HCT116 (cell line): Measurements from ENCODE around the gene MAP4K4. TPM values are rescaled to one million over a fixed set of nuclear protein-coding genes. Genes with fewer than 3 reads are reported as not detected.

Experiments used
- ATAC-seq: fragments of 200-7000 bp; cut with Tn5 transposase; 2 replicates; pipeline ENCODE4 v1.9.1; 2020; ENCODE audit warnings: mild to moderate bottlenecking, moderate library complexity
- BruUV-seq: library from RNA; stranded (reverse); fragments of 400-500 nt; replicated peaks from 2 replicates; lab custom pipeline; 2021; lab: Mats Ljungman, UMichigan
- CTCF ChIA-PET: fragments of 300-600 bp; sonication (Branson Sonifier 250); formaldehyde crosslinking; loops from one replicate; lab custom pipeline; 2021; ENCODE audit warnings: antibody characterized with exemption; lab: Charles Lee
- POLR2A ChIA-PET: fragments of 300-600, 350-600 bp; sonication (Branson Sonifier 250); formaldehyde crosslinking; loops from one replicate; lab custom pipeline; 2021; ENCODE audit warnings: antibody characterized with exemption; lab: Charles Lee
- RAD21 ChIA-PET, 2 experiments: fragments of 300-600 bp; sonication (Branson Sonifier 250); formaldehyde crosslinking; loops; one replicate each; lab custom pipeline; 2023; ENCODE audit warnings: low total read pairs in 2 of 2; ENCODE audit not compliant: uncharacterized antibody in 2 of 2, unreplicated experiment in 2 of 2, low non-redundant PET in 1 of 2; lab: Charles Lee
- DNase-seq: peaks from one replicate; pipeline ENCODE4 v3.0.0-alpha.2; 2010; ENCODE audit warnings: low read depth, low spot score
- H2AFZ ChIP-seq: fragments of 200-600 bp; shearing (Covaris generic), sonication (generic); 2 replicates; pipeline ENCODE4 v1.6.1; 2017; ENCODE audit warnings: low read depth, mixed run types, mixed read lengths, antibody characterized with exemption, low read length; ENCODE audit not compliant: poor library complexity, severe bottlenecking
- H3K27ac ChIP-seq: 2 replicates; pipeline ENCODE4 v1.5.1; 2012; ENCODE audit warnings: low read depth, low read length
- H3K27me3 ChIP-seq: fragments of 200-600 bp; sonication (generic); 2 replicates; pipeline ENCODE4 v1.6.1; 2016; ENCODE audit warnings: mixed run types, low read length, mixed read lengths; ENCODE audit not compliant: insufficient read depth
- H3K36me3 ChIP-seq, 2 experiments: fragments of 200-500 bp in 1 of 2; fragments of 200-600 bp in 1 of 2; sonication (Bioruptor generic) in 1 of 2; sonication (generic) in 1 of 2; 2 replicates each; pipeline versions ENCODE4 v1.5.1 to v1.6.1; 2014 to 2016; ENCODE audit warnings: low read length in 2 of 2, inconsistent platforms in 1 of 2, mixed read lengths in 1 of 2, mixed run types in 1 of 2; ENCODE audit not compliant: insufficient read depth in 2 of 2, control insufficient read depth in 1 of 2
- H3K4me1 ChIP-seq, 2 experiments: fragments of 200-600 bp in 1 of 2; sonication (generic) in 1 of 2; 2 replicates each; pipeline versions ENCODE4 v1.5.1 to v1.6.1; 2012 to 2017; ENCODE audit warnings: low read length in 2 of 2, inconsistent platforms in 1 of 2, mild to moderate bottlenecking in 1 of 2, mixed read lengths in 1 of 2, mixed run types in 1 of 2, moderate library complexity in 1 of 2; ENCODE audit not compliant: insufficient read depth in 2 of 2, control insufficient read depth in 1 of 2
- H3K4me2 ChIP-seq: fragments of 200-600 bp; sonication (generic); 2 replicates; pipeline ENCODE4 v1.6.1; 2017; ENCODE audit warnings: mixed run types, low read length, mixed read lengths
- H3K4me3 ChIP-seq, 2 experiments: fragments of 200-600 bp in 1 of 2; sonication (generic) in 1 of 2; replicated peaks in 1 of 2; 2 replicates each; pipeline ENCODE4 v1.5.1; 2011 to 2016; ENCODE audit warnings: low read length in 2 of 2, control low read depth in 1 of 2, low read depth in 1 of 2, mild to moderate bottlenecking in 1 of 2, mixed read lengths in 1 of 2, mixed run types in 1 of 2
- H3K79me2 ChIP-seq: fragments of 200-600 bp; sonication (generic); 2 replicates; pipeline ENCODE4 v1.6.1; 2017; ENCODE audit warnings: mild to moderate bottlenecking, mixed run types, low read length, moderate library complexity, mixed read lengths; ENCODE audit not compliant: insufficient read depth
- H3K9ac ChIP-seq: fragments of 200-600 bp; sonication (generic); 2 replicates; pipeline ENCODE4 v1.6.1; 2016; ENCODE audit warnings: low read length, mixed read lengths
- H3K9me2 ChIP-seq: fragments of 200-600 bp; sonication (generic), shearing (Covaris generic); 2 replicates; pipeline ENCODE4 v1.6.1; 2017; ENCODE audit warnings: mixed run types, mild to moderate bottlenecking, moderate library complexity; ENCODE audit not compliant: insufficient read depth
- H3K9me3 ChIP-seq, 2 experiments: fragments of 200-500 bp in 1 of 2; fragments of 200-600 bp in 1 of 2; sonication (Bioruptor generic) in 1 of 2; sonication (generic) in 1 of 2; 2 replicates each; pipeline ENCODE4 v1.6.1; 2014 to 2017; ENCODE audit warnings: low read length in 2 of 2, mixed read lengths in 2 of 2, inconsistent platforms in 1 of 2, low read depth in 1 of 2, mild to moderate bottlenecking in 1 of 2, mixed run types in 1 of 2, moderate library complexity in 1 of 2; ENCODE audit not compliant: control insufficient read depth in 1 of 2, insufficient read depth in 1 of 2
- H4K20me1 ChIP-seq: fragments of 200-600 bp; sonication (generic), shearing (Covaris generic); 2 replicates; pipeline ENCODE4 v1.6.1; 2017; ENCODE audit warnings: mixed run types, mild to moderate bottlenecking, moderate library complexity; ENCODE audit not compliant: insufficient read depth
- EGR1 ChIP-seq: IDR thresholded peaks from 2 replicates; pipeline ENCODE4 v1.6.1; 2012; ENCODE audit warnings: low read depth
- FOSL1 ChIP-seq: IDR thresholded peaks from 2 replicates; pipeline ENCODE4 v1.6.1; 2012; ENCODE audit warnings: low read depth
- RAD21 ChIP-seq: IDR thresholded peaks from 2 replicates; pipeline ENCODE4 v1.6.1; 2012; ENCODE audit warnings: low read depth, mild to moderate bottlenecking
- SIN3A ChIP-seq: IDR thresholded peaks from 2 replicates; pipeline ENCODE4 v1.6.1; 2012; ENCODE audit warnings: low read depth
- YY1 ChIP-seq: IDR thresholded peaks from 2 replicates; pipeline ENCODE4 v1.6.1; 2011; ENCODE audit warnings: low read length, low read depth, moderate library complexity, mild to moderate bottlenecking; ENCODE audit not compliant: insufficient replicate concordance; ENCODE audit errors: extremely low read depth
- intact Hi-C: fragments of 100-400 bp; cut with micrococcal nuclease; formaldehyde crosslinking; loops from 2 replicates; pipeline ENCODE4 v1.10.0; 2022
- total RNA-seq: library from RNA; stranded (reverse); gene quantifications from one replicate; pipeline ENCODE4 v1.2.1, GENCODE V29; 2021; ENCODE audit not compliant: unreplicated experiment
- TF ChIP-seq, protein P1 (sequence below), 3 experiments: fragments of 200-600 bp in 1 of 3; sonication (generic) in 1 of 3; IDR thresholded peaks in 2 of 3; conservative IDR thresholded peaks in 1 of 3; 2 replicates each; pipeline ENCODE4 v1.5.1; 2012 to 2017; ENCODE audit warnings: low read depth in 2 of 3, low read length in 2 of 3, antibody characterized with exemption in 1 of 3, borderline replicate concordance in 1 of 3, control low read depth in 1 of 3, mild to moderate bottlenecking in 1 of 3, mixed read lengths in 1 of 3, mixed run types in 1 of 3, moderate library complexity in 1 of 3; ENCODE audit not compliant: insufficient read depth in 1 of 3
- TF ChIP-seq, protein P2 (sequence below): IDR thresholded peaks from 2 replicates; pipeline ENCODE4 v1.6.1; 2012

The MAP4K4 gene
- total RNA-seq, 1 experiment from 2014 or later: 62.3 TPM

DNA sequence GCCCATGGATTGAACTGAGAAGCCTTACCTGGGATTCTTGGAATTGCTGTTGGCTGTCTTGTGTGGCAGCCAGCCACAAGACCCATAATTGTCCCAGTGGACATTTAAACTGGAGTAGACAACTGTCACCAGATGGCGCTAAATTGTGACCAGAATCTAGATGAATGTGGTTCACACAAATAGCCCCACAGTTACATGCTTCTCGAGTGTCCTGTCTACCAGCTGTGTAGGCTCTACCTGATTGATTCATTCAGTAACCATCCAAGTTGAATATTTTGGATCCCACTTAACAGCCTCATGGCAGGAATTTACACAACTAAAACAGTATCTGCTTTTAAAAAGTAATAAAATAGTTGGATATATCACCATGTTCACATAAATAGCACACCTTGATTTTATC, 73.2 kb downstream of the MAP4K4 start:
- no peak overlapping the region for H2AFZ ChIP-seq
- H3K27ac ChIP-seq: no peak overlapping the region
- no peaks in the 10 kb centered on the region; the same call in 1 of the 2 replicates for H4K20me1 ChIP-seq
- intact Hi-C loops: loop anchor here (5.0 kb wide), 1 partner anchor 62 kb away; no protein-coding TSS in a partner anchor
- H3K9ac ChIP-seq: no peak overlapping the region
- no peak for TF ChIP-seq FOSL1
- TF ChIP-seq EGR1: no peak
- TF ChIP-seq YY1: peak; percentile 12
- TF ChIP-seq, protein P1, sequence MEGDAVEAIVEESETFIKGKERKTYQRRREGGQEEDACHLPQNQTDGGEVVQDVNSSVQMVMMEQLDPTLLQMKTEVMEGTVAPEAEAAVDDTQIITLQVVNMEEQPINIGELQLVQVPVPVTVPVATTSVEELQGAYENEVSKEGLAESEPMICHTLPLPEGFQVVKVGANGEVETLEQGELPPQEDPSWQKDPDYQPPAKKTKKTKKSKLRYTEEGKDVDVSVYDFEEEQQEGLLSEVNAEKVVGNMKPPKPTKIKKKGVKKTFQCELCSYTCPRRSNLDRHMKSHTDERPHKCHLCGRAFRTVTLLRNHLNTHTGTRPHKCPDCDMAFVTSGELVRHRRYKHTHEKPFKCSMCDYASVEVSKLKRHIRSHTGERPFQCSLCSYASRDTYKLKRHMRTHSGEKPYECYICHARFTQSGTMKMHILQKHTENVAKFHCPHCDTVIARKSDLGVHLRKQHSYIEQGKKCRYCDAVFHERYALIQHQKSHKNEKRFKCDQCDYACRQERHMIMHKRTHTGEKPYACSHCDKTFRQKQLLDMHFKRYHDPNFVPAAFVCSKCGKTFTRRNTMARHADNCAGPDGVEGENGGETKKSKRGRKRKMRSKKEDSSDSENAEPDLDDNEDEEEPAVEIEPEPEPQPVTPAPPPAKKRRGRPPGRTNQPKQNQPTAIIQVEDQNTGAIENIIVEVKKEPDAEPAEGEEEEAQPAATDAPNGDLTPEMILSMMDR (IDR thresholded peaks at IDR 0.05 in 2 of 3, conservative IDR thresholded peaks at IDR 0.05 in 1 of 3; ENCODE audit: borderline replicate concordance in 1 of 3, insufficient read depth in 1 of 3, low read depth in 2 of 3, low read length in 2 of 3): peak; percentile 55 to 76 (median 66)
- no peak for TF ChIP-seq SIN3A
- TF ChIP-seq RAD21: peak; percentile 51
- TF ChIP-seq, protein P2, sequence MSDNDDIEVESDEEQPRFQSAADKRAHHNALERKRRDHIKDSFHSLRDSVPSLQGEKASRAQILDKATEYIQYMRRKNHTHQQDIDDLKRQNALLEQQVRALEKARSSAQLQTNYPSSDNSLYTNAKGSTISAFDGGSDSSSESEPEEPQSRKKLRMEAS: no peak
- ChIA-PET CTCF (interaction anchor here (0.7 to 2.7 kb wide), 11 partner anchors 9 to 470 kb away, joined by 3 to 24 read pairs (median 6); no protein-coding TSS in a partner anchor), RAD21 (interaction anchor here (0.5 to 1.3 kb wide), 3 partner anchors 12 to 61 kb away, joined by 3 read pairs; no protein-coding TSS in a partner anchor), POLR2A (no interaction called here)
- H3K36me3 ChIP-seq: no peaks in the 10 kb centered on the region
- BruUV-seq: no TSS peak
- no peaks in the 10 kb centered on the region for H3K9me3 ChIP-seq
- peaks cover 3 to 26% of the 10 kb centered on the region in 2 experiments; a peak in 3 of 4 replicates for H3K4me1 ChIP-seq
- no peaks in the 10 kb centered on the region for H3K9me2 ChIP-seq
- no peak overlapping the region for H3K4me3 ChIP-seq
- H3K79me2 ChIP-seq: peaks cover 92% of the 10 kb centered on the region
- ATAC-seq (peak; percentile 86), DNase-seq (peak; percentile 62)
- H3K4me2 ChIP-seq: no peak overlapping the region; the same call in 1 of the 2 replicates
- no peaks in the 10 kb centered on the region for H3K27me3 ChIP-seq
